ENCODE data around the gene MORN1.
"Not testable (repeated sequence)": the region's sequence is repeated elsewhere in the genome, so short reads cannot be mapped to it uniquely, and the experiment has no call there.

MORN1 gene

DNA sequence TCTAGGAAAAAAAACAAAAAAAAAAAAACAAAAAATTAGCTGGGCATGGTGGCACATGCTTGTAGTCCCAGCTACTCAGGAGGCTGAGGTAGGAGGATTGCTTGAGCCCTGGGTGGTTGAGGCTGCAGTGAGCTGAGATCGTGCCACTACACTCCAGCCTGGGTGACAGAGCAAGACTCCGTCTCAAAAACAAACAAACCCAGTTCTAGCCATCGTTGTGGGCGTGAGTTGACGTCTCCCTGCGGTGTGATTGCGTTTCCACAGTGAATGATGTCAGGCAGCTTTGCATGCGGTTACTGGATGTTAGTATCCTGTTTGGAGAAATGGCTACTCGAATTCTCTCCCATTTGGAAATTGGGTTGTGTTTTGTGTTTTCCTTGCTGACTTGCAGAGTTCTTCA is 95.1 kb downstream of the MORN1 start:
- peak overlapping the region; percentile 61 for H3K27ac Mint-ChIP-seq
- not testable (repeated sequence) for H3K9me3 Mint-ChIP-seq; H3K27me3 Mint-ChIP-seq (ENCODE audit: low read depth)
- peak; percentile 27 for DNase-seq (ENCODE audit: low spot score)
- peaks cover 17% of the 10 kb centered on the region for H3K36me3 Mint-ChIP-seq (ENCODE audit: low read depth)
- peaks cover 50% of the 10 kb centered on the region for H3K4me1 Mint-ChIP-seq (ENCODE audit: low read depth)
- H3K4me3 Mint-ChIP-seq, result peak overlapping the region; percentile 46

DNA sequence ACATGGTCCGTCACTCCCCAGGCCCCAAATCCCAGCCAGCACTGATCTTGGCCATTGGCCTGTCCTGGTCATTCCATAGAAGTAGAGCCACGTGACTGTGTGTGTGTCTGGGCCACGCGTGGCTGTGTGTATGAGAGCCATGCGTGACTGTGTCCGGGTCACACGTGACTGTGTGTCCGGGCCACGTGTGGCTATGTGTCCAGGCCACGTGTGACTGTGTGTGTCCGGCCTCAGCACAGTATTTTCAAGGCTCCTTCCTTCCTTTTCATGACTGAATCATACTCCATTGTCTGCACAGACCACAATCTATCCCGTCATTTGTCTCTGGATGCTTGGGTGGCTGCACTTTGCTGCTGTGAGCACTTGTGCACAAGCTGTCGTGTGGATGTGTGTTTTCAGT is 95.8 kb downstream of the MORN1 start:
- H3K27ac Mint-ChIP-seq, result no peak overlapping the region
- H3K4me3 Mint-ChIP-seq, result no peak overlapping the region
- peaks cover 20% of the 10 kb centered on the region for H3K36me3 Mint-ChIP-seq (ENCODE audit: low read depth)
- H3K9me3 Mint-ChIP-seq, result no peaks in the 10 kb centered on the region
- H3K27me3 Mint-ChIP-seq (ENCODE audit: low read depth), result no peaks in the 10 kb centered on the region
- DNase-seq (ENCODE audit: low spot score), result no peak
- H3K4me1 Mint-ChIP-seq (ENCODE audit: low read depth), result peaks cover 52% of the 10 kb centered on the region

DNA sequence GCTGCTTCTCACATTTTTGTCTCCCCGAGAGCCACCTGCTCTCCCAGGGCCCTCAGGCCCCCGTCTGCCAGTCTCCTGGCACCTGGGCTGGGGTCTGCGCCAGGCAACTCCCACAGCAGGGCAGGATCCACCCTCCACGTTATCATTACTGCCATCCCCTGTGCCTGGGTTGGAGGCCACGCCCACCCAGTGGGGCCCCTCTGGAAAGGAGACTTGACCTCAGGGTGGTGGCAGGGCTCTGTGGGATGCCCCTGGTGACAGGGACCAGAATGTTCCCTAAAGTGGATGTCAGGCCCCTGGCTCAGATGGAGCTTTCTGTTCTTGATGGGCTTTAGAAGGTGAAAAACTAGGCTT is 96.7 kb downstream of the MORN1 start:
- H3K27ac Mint-ChIP-seq, result no peak overlapping the region
- no peaks in the 10 kb centered on the region for H3K27me3 Mint-ChIP-seq (ENCODE audit: low read depth)
- H3K4me1 Mint-ChIP-seq (ENCODE audit: low read depth), result peaks cover 58% of the 10 kb centered on the region
- H3K4me3 Mint-ChIP-seq, result no peak overlapping the region
- peaks cover 20% of the 10 kb centered on the region for H3K36me3 Mint-ChIP-seq (ENCODE audit: low read depth)
- no peaks in the 10 kb centered on the region for H3K9me3 Mint-ChIP-seq
- DNase-seq (ENCODE audit: low spot score), result no peak

DNA sequence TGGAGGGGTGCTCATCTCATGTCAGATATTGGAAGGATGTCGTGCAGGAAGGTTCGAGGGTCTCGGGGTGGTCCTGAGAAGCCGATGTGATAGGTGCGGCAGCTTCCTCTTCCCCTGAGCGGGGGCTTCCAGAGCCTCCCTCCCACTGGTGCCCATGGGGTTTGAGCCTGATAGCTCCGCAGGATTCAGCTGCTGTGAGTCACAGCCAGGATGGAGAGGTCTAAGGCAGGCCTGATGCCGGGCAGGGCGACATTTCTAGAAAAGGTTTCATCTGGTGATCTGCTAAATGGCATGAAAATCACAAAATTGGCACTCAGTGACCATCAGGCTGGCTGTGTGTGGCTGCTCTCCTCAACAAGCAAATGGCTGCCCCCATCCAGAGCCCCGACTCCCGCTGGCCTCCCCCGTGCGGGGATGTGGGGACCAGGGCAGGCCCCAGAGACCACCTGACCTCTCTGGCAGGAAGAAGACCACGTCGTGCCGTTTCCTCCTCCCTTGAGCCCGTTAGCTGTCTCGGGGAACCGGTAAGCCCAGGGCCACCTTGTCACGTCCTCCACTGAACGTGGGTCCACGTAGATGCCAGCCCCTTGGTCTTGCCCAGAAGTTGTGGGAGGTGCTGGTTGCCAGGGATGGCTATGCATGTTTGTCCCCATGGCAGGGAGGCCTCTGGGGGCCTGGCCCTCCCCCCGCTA is 97.2 kb downstream of the MORN1 start:
- H3K4me1 Mint-ChIP-seq (ENCODE audit: low read depth), result peaks cover 58% of the 10 kb centered on the region
- no peak overlapping the region for H3K4me3 Mint-ChIP-seq
- no peaks in the 10 kb centered on the region for H3K9me3 Mint-ChIP-seq
- H3K27me3 Mint-ChIP-seq (ENCODE audit: low read depth), result no peaks in the 10 kb centered on the region
- peak overlapping the region; percentile 31 for H3K27ac Mint-ChIP-seq
- no peak for DNase-seq (ENCODE audit: low spot score)
- H3K36me3 Mint-ChIP-seq (ENCODE audit: low read depth), result peaks cover 20% of the 10 kb centered on the region

DNA sequence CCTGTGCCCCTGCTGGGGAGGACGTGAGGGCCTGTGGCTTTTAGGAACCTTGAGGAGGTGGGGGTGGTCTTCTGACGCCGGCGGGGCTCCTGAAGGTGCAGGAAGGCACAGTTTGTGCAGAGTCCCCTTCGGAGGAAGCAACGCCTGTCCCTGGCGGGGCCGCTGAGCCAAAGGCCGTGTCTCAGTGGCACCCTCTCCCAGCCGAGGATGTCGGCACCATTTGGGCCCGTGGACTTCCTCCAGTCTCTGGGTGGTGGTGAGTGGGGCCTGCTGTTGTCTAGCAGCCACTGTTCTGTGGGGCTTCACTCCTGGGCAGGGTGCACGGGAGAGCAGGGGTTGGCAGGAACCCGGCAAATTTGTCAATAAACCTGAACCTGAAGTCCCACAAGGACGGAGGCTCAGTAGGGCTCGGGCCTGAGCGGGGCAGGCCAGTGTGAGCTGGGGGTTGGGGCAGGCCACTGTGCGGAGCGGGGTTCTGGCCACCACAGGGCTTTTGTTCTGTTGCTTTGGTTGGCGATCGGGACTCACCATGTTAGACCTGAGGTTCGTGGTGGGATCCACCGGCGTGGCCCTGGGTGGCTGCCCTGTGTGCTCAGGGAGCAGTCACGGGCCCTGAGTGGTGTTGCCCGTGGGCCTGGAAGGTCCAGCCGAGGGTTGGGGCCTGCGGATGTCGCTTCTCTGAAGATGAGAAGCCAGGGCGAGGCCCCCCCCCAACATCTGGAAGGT is 98.5 kb downstream of the MORN1 start:
- peaks cover 28% of the 10 kb centered on the region for H3K36me3 Mint-ChIP-seq (ENCODE audit: low read depth)
- H3K4me3 Mint-ChIP-seq, result peak overlapping the region; percentile 12
- DNase-seq (ENCODE audit: low spot score), result no peak
- no peaks in the 10 kb centered on the region for H3K9me3 Mint-ChIP-seq
- H3K27me3 Mint-ChIP-seq (ENCODE audit: low read depth), result no peaks in the 10 kb centered on the region
- H3K27ac Mint-ChIP-seq, result peak overlapping the region; percentile 45
- H3K4me1 Mint-ChIP-seq (ENCODE audit: low read depth), result peaks cover 59% of the 10 kb centered on the region

DNA sequence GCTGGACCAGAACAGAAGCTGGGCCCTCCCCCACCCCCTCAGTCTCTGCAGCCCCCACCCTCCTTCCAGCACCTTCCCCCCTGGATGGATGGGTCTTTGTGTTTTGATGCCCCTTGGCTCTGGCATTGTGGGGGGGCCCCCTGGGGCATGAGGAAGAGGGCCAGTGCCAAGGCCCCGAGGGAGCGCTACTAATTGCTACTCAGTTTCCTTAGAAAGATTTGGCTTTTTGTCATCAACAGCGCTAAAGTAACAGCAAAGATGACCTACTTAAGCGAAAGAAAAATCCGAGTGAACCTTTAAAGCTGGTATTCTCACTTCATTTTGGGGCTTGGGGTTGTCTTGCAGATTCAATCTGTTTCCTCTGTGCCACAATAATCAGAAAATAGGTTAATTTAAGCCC is 99.8 kb downstream of the MORN1 start:
- no peaks in the 10 kb centered on the region for H3K27me3 Mint-ChIP-seq (ENCODE audit: low read depth)
- H3K4me1 Mint-ChIP-seq (ENCODE audit: low read depth), result peaks cover 58% of the 10 kb centered on the region
- H3K9me3 Mint-ChIP-seq, result no peaks in the 10 kb centered on the region
- H3K36me3 Mint-ChIP-seq (ENCODE audit: low read depth), result peaks cover 25% of the 10 kb centered on the region
- no peak for DNase-seq (ENCODE audit: low spot score)
- H3K27ac Mint-ChIP-seq, result peak overlapping the region; percentile 65
- peak overlapping the region; percentile 57 for H3K4me3 Mint-ChIP-seq

DNA sequence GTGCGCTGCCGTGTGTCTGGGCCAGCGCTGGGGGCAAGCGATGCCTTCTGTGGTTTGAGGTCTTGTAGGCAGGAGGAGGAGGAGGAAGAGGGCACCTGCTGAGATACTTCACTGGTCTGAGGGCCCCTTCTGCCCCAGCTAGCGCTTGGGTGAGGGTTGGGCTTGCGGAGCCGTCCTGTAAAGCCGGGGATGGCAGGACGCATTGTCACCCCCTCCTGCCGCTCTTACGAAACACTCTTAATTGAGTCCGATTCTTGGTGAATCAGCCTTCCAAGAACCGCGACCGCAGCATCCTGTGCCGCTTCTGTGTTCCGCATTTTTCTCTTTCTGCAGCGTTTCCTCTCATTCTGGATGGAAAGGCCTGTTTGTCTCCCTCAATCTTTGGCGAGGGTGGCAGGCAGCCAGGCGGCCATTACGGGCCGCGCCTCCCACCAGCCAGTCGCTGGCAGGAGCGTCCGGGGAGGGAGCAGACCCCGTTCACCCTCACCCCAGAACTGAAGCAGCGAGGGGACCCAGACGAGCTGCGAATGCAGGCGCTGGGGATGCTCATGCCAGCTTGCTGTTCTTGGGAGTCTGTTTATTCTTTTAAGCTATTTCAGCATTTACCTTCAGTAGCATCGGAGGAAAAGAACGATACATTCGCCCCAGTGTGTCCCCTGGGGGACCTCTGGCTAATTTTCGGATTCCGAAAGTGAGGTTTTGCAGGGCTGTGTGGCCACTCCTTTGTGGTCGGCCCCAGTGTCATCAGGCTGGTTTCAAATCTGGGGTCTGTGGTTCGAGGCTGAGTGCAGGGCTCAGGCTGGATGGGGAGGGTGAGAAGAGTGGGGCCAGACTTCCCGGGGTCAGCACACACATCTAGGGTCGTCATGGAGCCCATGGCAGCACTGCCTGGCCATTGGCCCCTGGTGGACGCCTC is 100.5 kb downstream of the MORN1 start:
- Mint-ChIP-seq H3K9me3 (no peaks in the 10 kb centered on the region), H3K4me1 (ENCODE audit: low read depth) (peaks cover 53% of the 10 kb centered on the region), H3K4me3 (peak overlapping the region; percentile 90), H3K27ac (peak overlapping the region; percentile 97), H3K27me3 (ENCODE audit: low read depth) (no peaks in the 10 kb centered on the region), H3K36me3 (ENCODE audit: low read depth) (peaks cover 19% of the 10 kb centered on the region)
- peak; percentile 85 for DNase-seq (ENCODE audit: low spot score)

DNA sequence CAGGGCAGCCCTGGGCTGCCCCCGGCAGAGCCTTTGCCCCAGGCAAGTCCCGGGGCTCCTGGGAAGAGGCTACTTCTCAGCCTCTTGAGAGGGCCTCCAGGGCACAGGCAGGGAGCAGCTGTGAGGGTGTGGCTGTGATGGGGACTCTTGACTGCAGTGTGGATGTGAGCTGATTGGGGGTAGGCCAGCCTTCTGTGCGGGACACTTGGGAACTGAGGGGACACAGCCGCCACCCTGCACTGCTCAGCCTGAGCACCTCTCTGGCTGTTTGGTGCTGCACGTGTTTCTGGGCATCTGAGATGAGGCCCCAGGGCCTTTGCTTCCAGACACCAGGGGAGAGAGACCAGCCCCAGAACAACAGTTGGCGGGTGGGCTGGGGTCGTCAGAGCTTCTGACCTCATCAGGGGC is 101.2 kb downstream of the MORN1 start:
- H3K9me3 Mint-ChIP-seq, result no peaks in the 10 kb centered on the region
- peak; percentile 22 for DNase-seq (ENCODE audit: low spot score)
- peaks cover 16% of the 10 kb centered on the region for H3K36me3 Mint-ChIP-seq (ENCODE audit: low read depth)
- peak overlapping the region; percentile 90 for H3K4me3 Mint-ChIP-seq
- peaks cover 46% of the 10 kb centered on the region for H3K4me1 Mint-ChIP-seq (ENCODE audit: low read depth)
- H3K27me3 Mint-ChIP-seq (ENCODE audit: low read depth), result no peaks in the 10 kb centered on the region
- peak overlapping the region; percentile 97 for H3K27ac Mint-ChIP-seq

DNA sequence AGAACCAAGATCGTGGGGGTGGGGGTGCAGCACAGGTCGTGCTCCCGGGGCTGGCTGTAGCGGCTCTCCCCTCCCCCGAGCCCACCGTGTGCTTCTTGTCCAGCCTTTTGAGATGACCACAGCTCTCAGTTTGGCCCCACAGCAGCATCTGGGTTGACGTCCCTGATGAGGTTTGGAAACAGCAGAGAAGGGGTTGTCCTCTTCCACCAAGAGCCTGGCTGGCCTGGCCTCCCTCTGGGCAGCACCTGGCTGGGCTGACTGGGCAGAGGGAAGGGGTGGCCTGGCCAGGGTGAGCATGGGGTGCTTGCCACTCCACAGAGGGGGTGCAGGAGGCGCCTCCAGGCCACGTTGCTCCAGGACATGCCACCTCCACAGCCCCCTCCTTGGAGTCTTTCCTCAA is 101.7 kb downstream of the MORN1 start:
- H3K27ac Mint-ChIP-seq, result peak overlapping the region; percentile 97
- no peaks in the 10 kb centered on the region for H3K27me3 Mint-ChIP-seq (ENCODE audit: low read depth)
- H3K9me3 Mint-ChIP-seq, result no peaks in the 10 kb centered on the region
- peak overlapping the region; percentile 90 for H3K4me3 Mint-ChIP-seq
- peaks cover 16% of the 10 kb centered on the region for H3K36me3 Mint-ChIP-seq (ENCODE audit: low read depth)
- no peak for DNase-seq (ENCODE audit: low spot score)
- peaks cover 46% of the 10 kb centered on the region for H3K4me1 Mint-ChIP-seq (ENCODE audit: low read depth)

DNA sequence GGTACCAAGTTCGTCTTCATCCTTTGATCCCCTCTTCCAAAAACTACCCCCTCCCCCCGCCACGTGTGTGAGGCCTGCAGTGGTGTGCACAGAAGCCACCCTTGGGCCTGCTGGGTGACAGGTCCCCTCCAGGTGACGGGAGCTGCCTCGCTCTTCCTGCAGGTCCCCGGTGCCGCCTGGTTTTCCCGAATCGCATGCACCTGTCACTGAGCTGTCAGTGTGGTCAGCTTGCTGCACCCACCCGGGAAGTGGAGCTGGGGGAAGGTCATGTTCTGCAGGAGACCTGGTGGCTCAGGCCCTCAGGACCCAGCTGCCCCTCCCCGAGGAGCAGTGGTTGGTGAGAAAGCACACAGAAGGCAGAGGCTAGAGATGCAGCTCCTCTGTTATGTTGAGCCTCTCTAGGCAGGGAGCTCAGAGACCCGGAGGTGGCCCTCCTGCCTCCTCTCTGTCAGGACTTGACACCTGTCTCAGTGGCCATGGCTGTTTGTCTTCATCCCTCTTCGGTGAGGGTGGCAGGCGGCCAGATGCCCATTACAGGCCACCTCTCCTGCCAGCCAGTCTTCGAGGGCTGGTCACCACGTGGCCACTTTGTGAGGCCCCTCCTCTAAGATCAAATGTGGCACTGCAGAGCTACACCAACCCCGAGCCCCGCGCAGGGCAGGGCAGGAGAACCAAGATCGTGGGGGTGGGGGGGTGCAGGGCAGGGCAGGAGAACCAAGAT is 102.4 kb downstream of the MORN1 start:
- DNase-seq (ENCODE audit: low spot score), result no peak
- H3K27me3 Mint-ChIP-seq (ENCODE audit: low read depth), result no peaks in the 10 kb centered on the region
- H3K27ac Mint-ChIP-seq, result peak overlapping the region; percentile 60
- peaks cover 46% of the 10 kb centered on the region for H3K4me1 Mint-ChIP-seq (ENCODE audit: low read depth)
- peaks cover 16% of the 10 kb centered on the region for H3K36me3 Mint-ChIP-seq (ENCODE audit: low read depth)
- no peaks in the 10 kb centered on the region for H3K9me3 Mint-ChIP-seq
- peak overlapping the region; percentile 59 for H3K4me3 Mint-ChIP-seq

DNA sequence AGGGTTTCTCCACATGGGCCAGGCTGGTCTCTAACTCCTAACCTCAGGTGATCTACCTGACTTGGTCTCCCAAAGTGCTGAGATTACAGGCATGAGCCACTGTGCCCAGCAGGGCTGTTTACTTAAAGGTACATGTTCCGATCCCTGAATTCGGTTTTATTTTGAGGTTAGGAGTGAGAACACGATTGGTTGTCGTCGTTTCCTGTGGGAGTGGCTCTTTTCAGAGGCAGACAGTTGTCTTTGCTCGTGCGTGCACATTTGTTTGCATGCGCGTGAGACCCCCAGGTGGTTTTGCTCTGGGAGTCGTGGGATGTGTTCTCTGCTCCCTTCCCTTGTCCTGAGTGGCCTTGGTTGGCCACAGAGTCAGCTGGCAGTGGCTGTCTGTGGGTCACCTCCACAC is 103.0 kb downstream of the MORN1 start:
- H3K27me3 Mint-ChIP-seq (ENCODE audit: low read depth), result no peaks in the 10 kb centered on the region

DNA sequence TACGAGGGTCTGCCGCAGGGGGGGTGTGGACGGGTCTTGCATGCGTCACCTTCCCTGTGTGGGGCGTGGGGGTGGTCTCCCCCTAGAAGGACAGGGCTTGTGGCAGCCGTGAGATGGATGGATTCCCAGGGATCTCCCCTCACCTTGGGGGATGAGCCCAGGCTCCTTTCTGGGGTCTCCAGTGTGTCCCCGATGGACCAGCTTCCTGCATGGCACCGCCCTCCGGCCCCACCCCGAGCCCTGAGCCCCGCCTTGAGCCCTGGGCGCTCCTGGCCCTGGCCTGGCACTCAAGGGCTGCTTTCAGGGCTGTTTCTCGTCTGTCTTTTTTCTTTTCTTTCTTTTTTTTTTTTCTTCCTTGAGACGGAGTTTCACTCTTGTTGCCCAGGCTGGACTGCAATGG is 103.7 kb downstream of the MORN1 start:
- H3K4me3 Mint-ChIP-seq, result no peak overlapping the region
- DNase-seq (ENCODE audit: low spot score), result no peak
- H3K4me1 Mint-ChIP-seq (ENCODE audit: low read depth), result peaks cover 40% of the 10 kb centered on the region
- H3K27ac Mint-ChIP-seq, result no peak overlapping the region
- no peaks in the 10 kb centered on the region for H3K27me3 Mint-ChIP-seq (ENCODE audit: low read depth)
- peaks cover 13% of the 10 kb centered on the region for H3K36me3 Mint-ChIP-seq (ENCODE audit: low read depth)
- H3K9me3 Mint-ChIP-seq, result no peaks in the 10 kb centered on the region

More for the DNA sequence above, 103.0 kb downstream of the MORN1 start:
- DNase-seq (ENCODE audit: low spot score), result no peak
- Mint-ChIP-seq H3K4me1 (ENCODE audit: low read depth) (peaks cover 40% of the 10 kb centered on the region), H3K4me3 (peak overlapping the region; percentile 59), H3K9me3 (no peaks in the 10 kb centered on the region), H3K27ac (peak overlapping the region; percentile 63), H3K36me3 (ENCODE audit: low read depth) (peaks cover 13% of the 10 kb centered on the region)

DNA sequence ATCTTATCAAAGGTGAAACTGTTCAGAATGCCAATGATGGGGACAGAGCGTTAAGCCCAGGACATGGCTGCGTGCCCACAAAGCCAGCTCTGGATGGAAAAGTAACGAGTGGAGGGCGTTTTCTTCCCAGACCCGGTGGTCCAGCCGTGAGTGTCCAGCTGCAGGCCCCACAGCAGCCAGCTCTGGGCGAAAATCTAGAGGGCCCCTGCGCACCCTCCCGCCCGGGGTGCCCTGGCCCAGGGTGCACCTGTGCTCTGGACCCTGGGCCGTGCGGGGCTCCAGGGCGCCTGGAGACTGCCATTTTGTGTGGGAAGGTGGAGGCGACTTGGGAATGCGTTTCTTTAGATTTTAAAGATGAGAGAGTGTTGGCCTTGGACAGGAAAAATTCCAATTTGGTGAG is 104.4 kb downstream of the MORN1 start:
- Mint-ChIP-seq H3K27ac (peak overlapping the region; percentile 64), H3K4me3 (no peak overlapping the region), H3K4me1 (ENCODE audit: low read depth) (peaks cover 35% of the 10 kb centered on the region), H3K9me3 (no peaks in the 10 kb centered on the region), H3K36me3 (ENCODE audit: low read depth) (peaks cover 13% of the 10 kb centered on the region), H3K27me3 (ENCODE audit: low read depth) (no peaks in the 10 kb centered on the region)
- no peak for DNase-seq (ENCODE audit: low spot score)

Data from T-helper 2 cell treated with Interferon-gamma antibody and Interleukin-4, amounts not matched to agents 5 μg/mL and 100 μg/mL, for 36 hours (primary cell).